H1 (cell line): Measurements from ENCODE around the gene MAPKAP1. TPM values are rescaled to one million over a fixed set of nuclear protein-coding genes. Genes with fewer than 3 reads are reported as not detected.

Source experiments
- CTCF ChIA-PET: fragments of 300-600 bp; sonication (Branson Sonifier 250); formaldehyde crosslinking; loops from one replicate; lab custom pipeline; 2021; ENCODE audit not compliant: partially characterized antibody; lab: Charles Lee
- POLR2A ChIA-PET: fragments of 300-600 bp; sonication (Branson Sonifier 250); formaldehyde crosslinking; loops from one replicate; lab custom pipeline; 2021; ENCODE audit warnings: inconsistent platforms; ENCODE audit not compliant: partially characterized antibody; lab: Charles Lee
- DNase-seq, 2 experiments: peaks; one replicate each; pipeline versions ENCODE4 v3.0.0 to v3.0.0-alpha.2; 2010 to 2022; ENCODE audit warnings: low spot score in 2 of 2, low read depth in 1 of 2, mixed read lengths in 1 of 2
- FAIRE-seq: peaks from 2 replicates; lab custom pipeline; 2011; peaks lifted over from hg19 to GRCh38; lab: Jason Lieb, UNC
- H2AFZ ChIP-seq: 2 replicates; pipeline ENCODE4 v1.8.1; 2012; ENCODE audit warnings: low read length, inconsistent platforms
- H2AK5ac ChIP-seq: 2 replicates; pipeline ENCODE4 v1.6.1; 2013; ENCODE audit warnings: low read depth, low read length
- H2BK120ac ChIP-seq: replicated peaks from 2 replicates; pipeline ENCODE3; 2013; ENCODE audit warnings: low read depth, low read length, inconsistent platforms
- H2BK12ac ChIP-seq: 2 replicates; pipeline ENCODE4 v1.6.1; 2013; ENCODE audit warnings: low read depth, low read length
- H2BK15ac ChIP-seq: 2 replicates; pipeline ENCODE4 v1.6.1; 2013; ENCODE audit warnings: low read length
- H2BK20ac ChIP-seq: 2 replicates; pipeline ENCODE4 v1.6.1; 2013; ENCODE audit warnings: low read length
- H2BK5ac ChIP-seq: 2 replicates; pipeline ENCODE4 v1.6.1; 2013; ENCODE audit warnings: low read depth, low read length
- H3K14ac ChIP-seq: 2 replicates; pipeline ENCODE4 v1.6.1; 2013; ENCODE audit warnings: inconsistent platforms; ENCODE audit not compliant: insufficient read length
- H3K18ac ChIP-seq: 2 replicates; pipeline ENCODE4 v1.6.1; 2013; ENCODE audit warnings: low read length; ENCODE audit errors: extremely low read depth
- H3K23ac ChIP-seq: 2 replicates; pipeline ENCODE4 v1.6.1; 2013; ENCODE audit warnings: inconsistent platforms; ENCODE audit not compliant: insufficient read length
- H3K23me2 ChIP-seq: 2 replicates; pipeline ENCODE4 v1.6.1; 2013; ENCODE audit warnings: low read depth, low read length
- H3K27ac ChIP-seq: 2 replicates; pipeline ENCODE4 v1.6.1; 2011; ENCODE audit warnings: low read depth, low read length, inconsistent platforms
- H3K27me3 ChIP-seq, 4 experiments: replicated peaks in 1 of 4; 1 replicate in 1 of 4; 2 replicates in 3 of 4; pipeline versions ENCODE4 v1.6.1 to v1.8.1; 2011 to 2013; ENCODE audit warnings: low read length in 3 of 4, mild to moderate bottlenecking in 3 of 4, inconsistent platforms in 2 of 4, mixed read lengths in 2 of 4, moderate library complexity in 1 of 4; ENCODE audit not compliant: control insufficient read depth in 3 of 4, insufficient read depth in 3 of 4; ENCODE audit errors: extremely low read depth in 1 of 4
- H3K36me3 ChIP-seq, 4 experiments: 2 replicates each; pipeline versions ENCODE4 v1.6.1 to v1.8.1; 2011 to 2013; ENCODE audit warnings: mild to moderate bottlenecking in 4 of 4, low read length in 3 of 4, moderate library complexity in 2 of 4, control low read depth in 1 of 4, inconsistent platforms in 1 of 4; ENCODE audit not compliant: insufficient read depth in 4 of 4, control insufficient read depth in 2 of 4
- H3K4ac ChIP-seq: replicated peaks from 2 replicates; pipeline ENCODE3; 2013; ENCODE audit warnings: low read length, low read depth, mixed read lengths, inconsistent platforms; ENCODE audit not compliant: insufficient read length
- H3K4me1 ChIP-seq, 4 experiments: replicated peaks in 1 of 4; 1 replicate in 1 of 4; 2 replicates in 3 of 4; pipeline versions ENCODE4 v1.6.1 to v1.8.1; 2011 to 2013; ENCODE audit warnings: low read length in 3 of 4, inconsistent platforms in 2 of 4, mixed read lengths in 1 of 4; ENCODE audit not compliant: insufficient read depth in 4 of 4, control insufficient read depth in 3 of 4
- H3K4me2 ChIP-seq, 2 experiments: 2 replicates each; pipeline versions ENCODE4 v1.6.1 to v1.8.1; 2011 to 2013; ENCODE audit warnings: low read depth in 2 of 2, low read length in 2 of 2, control low read depth in 1 of 2, inconsistent platforms in 1 of 2, mild to moderate bottlenecking in 1 of 2; ENCODE audit not compliant: insufficient read depth in 1 of 2
- H3K4me3 ChIP-seq, 4 experiments: fragments of 200-600, 300-600 bp in 1 of 4; sonication (generic), shearing (Covaris generic), sonication (Bioruptor Twin) in 1 of 4; 2 replicates each; pipeline versions ENCODE4 v1.5.1 to v1.8.1; 2011 to 2016; ENCODE audit warnings: low read length in 4 of 4, low read depth in 3 of 4, control low read depth in 2 of 4, inconsistent platforms in 2 of 4, mild to moderate bottlenecking in 2 of 4, mixed read lengths in 1 of 4, moderate library complexity in 1 of 4; ENCODE audit not compliant: insufficient read depth in 2 of 4; ENCODE audit errors: extremely low read depth in 1 of 4
- H3K56ac ChIP-seq: replicated peaks from 2 replicates; pipeline ENCODE3; 2013; ENCODE audit warnings: low read depth, mild to moderate bottlenecking, mixed read lengths, low read length, inconsistent platforms; ENCODE audit not compliant: insufficient read length
- H3K79me1 ChIP-seq: 2 replicates; pipeline ENCODE4 v1.6.1; 2013; ENCODE audit warnings: low read depth, low read length, control low read depth
- H3K79me2 ChIP-seq, 2 experiments: 2 replicates each; pipeline versions ENCODE4 v1.6.1 to v1.8.1; 2012 to 2013; ENCODE audit warnings: low read length in 2 of 2, mild to moderate bottlenecking in 2 of 2, inconsistent platforms in 1 of 2; ENCODE audit not compliant: insufficient read depth in 2 of 2, control insufficient read depth in 1 of 2
- H3K9ac ChIP-seq, 4 experiments: replicated peaks in 1 of 4; 1 replicate in 1 of 4; 2 replicates in 3 of 4; pipeline versions ENCODE4 v1.6.1 to v1.8.1; 2011 to 2013; ENCODE audit warnings: low read depth in 3 of 4, low read length in 3 of 4, control low read depth in 2 of 4, mild to moderate bottlenecking in 2 of 4, moderate library complexity in 2 of 4, inconsistent platforms in 1 of 4; ENCODE audit errors: extremely low read depth in 1 of 4
- H3K9me3 ChIP-seq, 2 experiments: 2 replicates each; pipeline versions ENCODE4 v1.6.1 to v1.8.1; 2012 to 2013; ENCODE audit warnings: mild to moderate bottlenecking in 2 of 2, moderate library complexity in 2 of 2, control low read depth in 1 of 2, inconsistent platforms in 1 of 2, low read depth in 1 of 2, low read length in 1 of 2, mixed read lengths in 1 of 2; ENCODE audit not compliant: insufficient read depth in 2 of 2
- H4K20me1 ChIP-seq, 2 experiments: replicated peaks in 1 of 2; 2 replicates each; pipeline versions ENCODE3 to v1.8.1; 2011 to 2013; ENCODE audit warnings: inconsistent platforms in 2 of 2, low read length in 2 of 2, mild to moderate bottlenecking in 1 of 2; ENCODE audit not compliant: insufficient read depth in 2 of 2, control insufficient read depth in 1 of 2
- H4K5ac ChIP-seq: 2 replicates; pipeline ENCODE4 v1.6.1; 2013; ENCODE audit warnings: low read length, low read depth, mixed read lengths, inconsistent platforms; ENCODE audit not compliant: insufficient read length
- H4K8ac ChIP-seq: 2 replicates; pipeline ENCODE4 v1.8.0; 2013; ENCODE audit warnings: mild to moderate bottlenecking, moderate library complexity, low read length, inconsistent platforms; ENCODE audit not compliant: insufficient read depth; ENCODE audit errors: extremely low read depth
- H4K91ac ChIP-seq: replicated peaks from 2 replicates; pipeline ENCODE3; 2013; ENCODE audit warnings: low read length, mixed read lengths, inconsistent platforms; ENCODE audit not compliant: insufficient read length
- BACH1 ChIP-seq: IDR thresholded peaks from 2 replicates; pipeline ENCODE4 v1.6.1; 2012; ENCODE audit warnings: low read length, improper control_type of control experiment
- BRCA1 ChIP-seq: IDR thresholded peaks from 2 replicates; pipeline ENCODE4 v1.6.1; 2012; ENCODE audit warnings: low read depth, low read length, improper control_type of control experiment
- FOSL1 ChIP-seq: IDR thresholded peaks from 2 replicates; pipeline ENCODE4 v1.6.1; 2011; ENCODE audit warnings: mild to moderate bottlenecking, low read depth, low read length, moderate library complexity; ENCODE audit not compliant: insufficient read depth
- NANOG ChIP-seq: IDR thresholded peaks from 2 replicates; pipeline ENCODE4 v1.6.1; 2011; ENCODE audit warnings: low read length, low read depth, mild to moderate bottlenecking, inconsistent platforms; ENCODE audit not compliant: insufficient read depth, poor library complexity, severe bottlenecking
- POLR2AphosphoS5 ChIP-seq: IDR thresholded peaks from 2 replicates; pipeline ENCODE4 v1.6.1; 2011; ENCODE audit warnings: low read depth, low read length
- POU5F1 ChIP-seq: IDR thresholded peaks from 2 replicates; pipeline ENCODE4 v1.6.1; 2011; ENCODE audit warnings: low read depth, mild to moderate bottlenecking, low read length, moderate library complexity
- RXRA ChIP-seq: IDR thresholded peaks from 2 replicates; pipeline ENCODE4 v1.6.1; 2011; ENCODE audit warnings: low read depth, mild to moderate bottlenecking, low read length, moderate library complexity; ENCODE audit not compliant: insufficient read depth
- SP1 ChIP-seq: IDR thresholded peaks from 2 replicates; pipeline ENCODE4 v1.6.1; 2011; ENCODE audit warnings: low read depth, low read length
- SUZ12 ChIP-seq: fragments of 200-600 bp; sonication (generic); IDR thresholded peaks from 2 replicates; pipeline ENCODE4 v1.6.1; 2012; ENCODE audit warnings: mild to moderate bottlenecking, inconsistent platforms, low read length, moderate library complexity, mixed read lengths
- TBP ChIP-seq: IDR thresholded peaks from 2 replicates; pipeline ENCODE4 v1.6.1; 2011; ENCODE audit warnings: low read depth, low read length, improper control_type of control experiment
- TCF12 ChIP-seq: IDR thresholded peaks from 2 replicates; pipeline ENCODE4 v1.6.1; 2011; ENCODE audit warnings: low read depth, mild to moderate bottlenecking, low read length
- TEAD4 ChIP-seq: IDR thresholded peaks from 2 replicates; pipeline ENCODE4 v1.6.1; 2012; ENCODE audit warnings: low read depth, low read length, inconsistent platforms, mixed read lengths
- YY1 ChIP-seq: IDR thresholded peaks from 2 replicates; pipeline ENCODE4 v1.6.1; 2011; ENCODE audit warnings: low read depth, mild to moderate bottlenecking, low read length
- WGBS, 2 experiments: shearing (Covaris generic) in 1 of 2; methylation state at CpG; one replicate each; pipeline versions ENCODE4 v1.1.6 to v1.1.7; 2013 to 2015; ENCODE audit warnings: low lambda C conversion rate in 2 of 2, mixed read lengths in 2 of 2, inconsistent platforms in 1 of 2, low coverage in 1 of 2, missing lambda C conversion rate in 1 of 2; ENCODE audit not compliant: insufficient replicate concordance in 2 of 2, insufficient coverage in 1 of 2, insufficient read length in 1 of 2; ENCODE audit errors: extremely low coverage in 1 of 2, missing lambda C conversion rate in 1 of 2; 5-methylcytosine and 5-hydroxymethylcytosine counted together
- polyA plus RNA-seq, 7 experiments: library from polyadenylated mRNA; depleted of rRNA in 3 of 7; stranded (reverse) in 5 of 7; unstranded in 2 of 7; fragments of >200 nt in 5 of 7; fragments of 200-250 nt in 2 of 7; gene quantifications; 1 replicate in 5 of 7; 2 replicates in 1 of 7; 4 replicates in 1 of 7; pipeline versions ENCODE4 v1.2.1 to v1.2.3, GENCODE V29; 2011 to 2013; ENCODE audit warnings: missing spikeins in 2 of 7, mixed read lengths in 2 of 7
- total RNA-seq: library from RNA; stranded (reverse); fragmentation: NEBNext Ultra II Directional; extraction: Animal tissue kit (Norgen Biotek cat#: 25700); gene quantifications from 2 replicates; pipeline ENCODE4 v1.2.1, GENCODE V29; 2021

The MAPKAP1 gene
- total and polyA plus RNA-seq, 2 of the 8 experiments (the other 6 are each of a cell fraction or from before 2014, with no cell fraction given), result 79.2 to 140 TPM

GRCh38 chr9:125549891-125550885, 156.8 kb downstream of the MAPKAP1 start:
- H3K27ac ChIP-seq, result no peak overlapping the region
- H3K23me2 ChIP-seq, result no peaks in the 10 kb centered on the region
- no peaks in the 10 kb centered on the region for H3K27me3 ChIP-seq
- no peak overlapping the region for H3K14ac ChIP-seq
- H2BK20ac ChIP-seq, result no peak overlapping the region
- no peaks in the 10 kb centered on the region for H3K79me2 ChIP-seq
- FAIRE-seq, result no peak
- H3K56ac ChIP-seq, result no peak overlapping the region
- H3K36me3 ChIP-seq, result no peaks in the 10 kb centered on the region
- H3K79me1 ChIP-seq, result no peaks in the 10 kb centered on the region; the same call in 1 of the 2 replicates
- H3K4me3 ChIP-seq, result no peak overlapping the region
- no peak overlapping the region for H4K91ac ChIP-seq
- H2AFZ ChIP-seq, result no peak overlapping the region
- no peaks in the 10 kb centered on the region for H3K9me3 ChIP-seq
- peaks cover 0 to 5% (median 2%) of the 10 kb centered on the region in 4 experiments; a peak in 3 of 7 replicates for H3K4me1 ChIP-seq
- no peak overlapping the region for H4K5ac ChIP-seq
- H4K20me1 ChIP-seq, result no peaks in the 10 kb centered on the region
- H2AK5ac ChIP-seq, result no peak overlapping the region
- H3K4ac ChIP-seq, result no peak overlapping the region
- H2BK5ac ChIP-seq, result no peak overlapping the region
- CTCF ChIA-PET, result interaction anchor here (0.9 to 1.5 kb wide), 5 partner anchors 10 to 750 kb away, joined by 3 to 4 read pairs (median 3); no protein-coding TSS in a partner anchor
- H2BK15ac ChIP-seq, result no peak overlapping the region
- H3K4me2 ChIP-seq, result no peak overlapping the region
- H2BK12ac ChIP-seq, result no peak overlapping the region
- POLR2A ChIA-PET, result no interaction called here
- no peak overlapping the region for H3K9ac ChIP-seq
- WGBS, 2 experiments, result 89% methylated on average over 9 of the region's 9 CpGs; no CpG with 5 or more reads in 1 of the 2 experiments
- no peak overlapping the region for H2BK120ac ChIP-seq
- H3K23ac ChIP-seq, result no peak overlapping the region
- H3K18ac ChIP-seq, result no peak overlapping the region
- H4K8ac ChIP-seq, result no peak overlapping the region
- DNase-seq, result no peak
- TF ChIP-seq TBP, result no peak
- TF ChIP-seq SUZ12, result no peak
- no peak for TF ChIP-seq POLR2AphosphoS5
- no peak for TF ChIP-seq POU5F1
- no peak for TF ChIP-seq YY1
- no peak for TF ChIP-seq BRCA1
- no peak for TF ChIP-seq FOSL1
- TF ChIP-seq BACH1, result no peak
- TF ChIP-seq TEAD4, result no peak
- no peak for TF ChIP-seq RXRA
- TF ChIP-seq TCF12, result no peak
- no peak for TF ChIP-seq NANOG
- no peak for TF ChIP-seq SP1
